ENCODE measurements around the gene VANGL2. TPM values are rescaled to one million over a fixed set of nuclear protein-coding genes. Genes with fewer than 3 reads are reported as not detected.

The VANGL2 gene
- total and polyA plus RNA-seq, 9 of the 15 experiments (the other 6 are each of a cell fraction or from before 2014, with no cell fraction given): 0.28 to 4.0 (median 0.98) TPM

GRCh38 chr1:160428053-160428452 is 27.7 kb downstream of the VANGL2 start:
- in situ Hi-C loops (cut with MboI): loop anchor here (5.0 kb wide), 1 partner anchor 179 kb away; no protein-coding TSS in a partner anchor
- Histone ChIP-seq H3K4me2 (ENCODE audit: insufficient read depth, low read length) (no peak overlapping the region), H3K36me3 (ENCODE audit: control insufficient read depth, insufficient read depth, low read length) (no peaks in the 10 kb centered on the region), H3K9me3 (replicated peaks; ENCODE audit: control insufficient read depth, insufficient read depth, low read depth, low read length) (no peaks in the 10 kb centered on the region), H3K27ac (ENCODE audit: extremely low read depth, low read depth, low read length) (no peak overlapping the region), H3K79me2 (ENCODE audit: control insufficient read depth, insufficient read depth, low read length) (no peaks in the 10 kb centered on the region), H3K4me1 (replicated peaks in 1 of 2; ENCODE audit: control insufficient read depth in 2 of 2, insufficient read depth in 2 of 2, low read length in 2 of 2) (peaks cover 4 to 16% of the 10 kb centered on the region in 2 experiments; a peak in 4 of 5 replicates), H2AFZ (ENCODE audit: low read depth, low read length) (no peak overlapping the region), H4K20me1 (replicated peaks; ENCODE audit: control insufficient read depth, insufficient read depth, low read length) (no peaks in the 10 kb centered on the region), H3K9me1 (ENCODE audit: control insufficient read depth, insufficient read depth, low read length) (no peaks in the 10 kb centered on the region), H3K27me3 (ENCODE audit: control insufficient read depth in 2 of 2, insufficient read depth in 2 of 2, low read length in 2 of 2) (no peaks in the 10 kb centered on the region), H3K9ac (ENCODE audit: insufficient read depth in 1 of 2, low read depth in 2 of 2, low read length in 2 of 2) (no peak overlapping the region), H3K4me3 (no peak overlapping the region)
- WGBS (ENCODE audit: insufficient coverage, low coverage, missing lambda C conversion rate): 82% methylated on average over 8 of the region's 8 CpGs
- TF ChIP-seq ATF3 (IDR thresholded peaks at IDR 0.05) (peak; percentile 50), ATF3 (CRISPR knock-in tag; conservative IDR thresholded peaks at IDR 0.05) (no peak), DDX20 (tag; IDR thresholded peaks at IDR 0.05; ENCODE audit: low read depth) (no peak), FOXJ2 (tag; IDR thresholded peaks at IDR 0.05) (no peak)
- DNase-seq (ENCODE audit: extremely low read depth in 1 of 4, low spot score in 3 of 4): no peak
- intact Hi-C loops (cut with micrococcal nuclease): loop anchor here (1.0 to 2.0 kb wide), 4 partner anchors 113 to 264 kb away; no protein-coding TSS in a partner anchor
- no TSS peak for BruUV-seq (replicated peaks)
- ChIA-PET POLR2A (interaction anchor here (1.0 kb wide), 1 partner anchor 112 kb away, joined by 4 read pairs; no protein-coding TSS in a partner anchor), CTCF (ENCODE audit: low intra/inter-chr PET ratio) (interaction anchor here (0.6 to 4.1 kb wide), 7 partner anchors 179 to 670 kb away, joined by 3 to 54 read pairs (median 5); partner anchors contain the start of genes ITLN2 and KLHDC9)
- FAIRE-seq: peak; percentile 51
- ATAC-seq: no peak

All from K562 (cell line).